Esophagus muscularis mucosa (tissue), 4 donors: ENCODE measurements around the gene DGCR6L.
"Not testable (repeated sequence)": the region's sequence is repeated elsewhere in the genome, so short reads cannot be mapped to it uniquely, and the experiment has no call there.

Source experiments
- CTCF ChIP-seq, 3 experiments: fragments of 200-600 bp in 2 of 3; fragments of 450-650 bp in 1 of 3; sonication (generic) in 2 of 3; IDR thresholded peaks; one replicate each; pipeline ENCODE4 v1.5.1; 2017 to 2019; ENCODE audit warnings: antibody characterized with exemption in 3 of 3, mild to moderate bottlenecking in 2 of 3, moderate library complexity in 1 of 3
- EP300 ChIP-seq: sonication (generic); formaldehyde crosslinking; IDR thresholded peaks from one replicate; pipeline ENCODE4 v1.6.1; 2017; ENCODE audit warnings: antibody characterized with exemption
- POLR2AphosphoS5 ChIP-seq, 2 donors: sonication (generic); formaldehyde crosslinking; IDR thresholded peaks; one replicate each; pipeline ENCODE4 v1.6.1; 2017; ENCODE audit warnings: antibody characterized with exemption in 2 of 2

GRCh38 chr22:20364335-20365260 lies 44.7 kb upstream of the DGCR6L start:
- not testable (repeated sequence) for TF ChIP-seq CTCF (IDR thresholded peaks at IDR 0.05); EP300; POLR2AphosphoS5 (IDR thresholded peaks at IDR 0.05)
